Measurements from ENCODE around the gene UBD.

GRCh38 chr6:29564875-29565274 is 5.3 kb upstream of the UBD start:
- TF ChIP-seq, protein P1, sequence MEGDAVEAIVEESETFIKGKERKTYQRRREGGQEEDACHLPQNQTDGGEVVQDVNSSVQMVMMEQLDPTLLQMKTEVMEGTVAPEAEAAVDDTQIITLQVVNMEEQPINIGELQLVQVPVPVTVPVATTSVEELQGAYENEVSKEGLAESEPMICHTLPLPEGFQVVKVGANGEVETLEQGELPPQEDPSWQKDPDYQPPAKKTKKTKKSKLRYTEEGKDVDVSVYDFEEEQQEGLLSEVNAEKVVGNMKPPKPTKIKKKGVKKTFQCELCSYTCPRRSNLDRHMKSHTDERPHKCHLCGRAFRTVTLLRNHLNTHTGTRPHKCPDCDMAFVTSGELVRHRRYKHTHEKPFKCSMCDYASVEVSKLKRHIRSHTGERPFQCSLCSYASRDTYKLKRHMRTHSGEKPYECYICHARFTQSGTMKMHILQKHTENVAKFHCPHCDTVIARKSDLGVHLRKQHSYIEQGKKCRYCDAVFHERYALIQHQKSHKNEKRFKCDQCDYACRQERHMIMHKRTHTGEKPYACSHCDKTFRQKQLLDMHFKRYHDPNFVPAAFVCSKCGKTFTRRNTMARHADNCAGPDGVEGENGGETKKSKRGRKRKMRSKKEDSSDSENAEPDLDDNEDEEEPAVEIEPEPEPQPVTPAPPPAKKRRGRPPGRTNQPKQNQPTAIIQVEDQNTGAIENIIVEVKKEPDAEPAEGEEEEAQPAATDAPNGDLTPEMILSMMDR (IDR thresholded peaks at IDR 0.05) = no peak
- TF ChIP-seq POLR2A (IDR thresholded peaks at IDR 0.05) = no peak
